Loucy (cell line): Measurements from ENCODE around the gene GTF3C1.
A peak's percentile ranks its signal among the peaks of the same experiment; 100 is the strongest.

ENCODE experiments used
- H2AFZ ChIP-seq: fragments of 200-600 bp; sonication (generic); 2 replicates; pipeline ENCODE4 v1.6.0; 2016; ENCODE audit warnings: antibody characterized with exemption, mild to moderate bottlenecking, low read length, moderate library complexity
- H3F3A ChIP-seq: fragments of 200-600 bp; 2 replicates; pipeline ENCODE4 v1.6.0; 2016; ENCODE audit warnings: antibody characterized with exemption, low read depth, mild to moderate bottlenecking
- H3K27me3 ChIP-seq: fragments of 200-600 bp; sonication (generic); 2 replicates; pipeline ENCODE4 v1.6.1; 2014; ENCODE audit warnings: low read length, mild to moderate bottlenecking; ENCODE audit not compliant: insufficient read depth, poor library complexity, severe bottlenecking
- H3K36me3 ChIP-seq: fragments of 200-600 bp; sonication (generic); 2 replicates; pipeline ENCODE4 v1.6.1; 2016; ENCODE audit warnings: low read length; ENCODE audit not compliant: insufficient read depth
- H3K4me1 ChIP-seq: fragments of 200-600 bp; sonication (generic); 2 replicates; pipeline ENCODE4 v1.5.1; 2014; ENCODE audit warnings: low read length, mild to moderate bottlenecking; ENCODE audit not compliant: insufficient read depth, poor library complexity, severe bottlenecking
- H3K4me2 ChIP-seq: fragments of 200-600 bp; sonication (generic); 2 replicates; pipeline ENCODE4 v1.6.0; 2014; ENCODE audit warnings: antibody characterized with exemption, low read length, low read depth, mild to moderate bottlenecking; ENCODE audit not compliant: poor library complexity, severe bottlenecking
- H3K4me3 ChIP-seq: fragments of 200-600 bp; sonication (generic); 2 replicates; pipeline ENCODE4 v1.5.1; 2014; ENCODE audit warnings: low read length, mild to moderate bottlenecking, mixed read lengths; ENCODE audit not compliant: poor library complexity, severe bottlenecking
- H3K79me2 ChIP-seq: fragments of 200-600 bp; sonication (generic); 2 replicates; pipeline ENCODE4 v1.6.1; 2014; ENCODE audit warnings: low read length; ENCODE audit not compliant: insufficient read depth
- H3K9ac ChIP-seq: fragments of 200-600 bp; sonication (generic); 2 replicates; pipeline ENCODE4 v1.6.0; 2014; ENCODE audit warnings: mild to moderate bottlenecking, low read depth, low read length, moderate library complexity; ENCODE audit not compliant: poor library complexity, severe bottlenecking
- H3K9me2 ChIP-seq: fragments of 200-600 bp; sonication (generic); replicated peaks from 2 replicates; pipeline ENCODE4 v1.6.1; 2016; ENCODE audit warnings: low read depth, low read length, mixed read lengths
- H3K9me3 ChIP-seq: fragments of 200-600 bp; sonication (generic); 2 replicates; pipeline ENCODE4 v1.6.1; 2014; ENCODE audit warnings: mild to moderate bottlenecking, antibody characterized with exemption, low read length, low read depth; ENCODE audit not compliant: insufficient read depth
- H4K20me1 ChIP-seq: fragments of 200-600 bp; sonication (generic); 2 replicates; pipeline ENCODE4 v1.6.0; 2014; ENCODE audit warnings: antibody characterized with exemption, low read length, mild to moderate bottlenecking; ENCODE audit not compliant: insufficient read depth, poor library complexity, severe bottlenecking
- CTCF ChIP-seq: fragments of 200-600 bp; sonication (generic); conservative IDR thresholded peaks from 2 replicates; pipeline ENCODE4 v1.5.1; 2014; ENCODE audit warnings: mild to moderate bottlenecking, antibody characterized with exemption, low read length
- EZH2phosphoT487 ChIP-seq: fragments of 200-600 bp; IDR thresholded peaks from 2 replicates; pipeline ENCODE4 v1.6.1; 2018; ENCODE audit warnings: antibody characterized with exemption, mild to moderate bottlenecking, moderate library complexity, borderline replicate concordance

Gene GTF3C1

DNA sequence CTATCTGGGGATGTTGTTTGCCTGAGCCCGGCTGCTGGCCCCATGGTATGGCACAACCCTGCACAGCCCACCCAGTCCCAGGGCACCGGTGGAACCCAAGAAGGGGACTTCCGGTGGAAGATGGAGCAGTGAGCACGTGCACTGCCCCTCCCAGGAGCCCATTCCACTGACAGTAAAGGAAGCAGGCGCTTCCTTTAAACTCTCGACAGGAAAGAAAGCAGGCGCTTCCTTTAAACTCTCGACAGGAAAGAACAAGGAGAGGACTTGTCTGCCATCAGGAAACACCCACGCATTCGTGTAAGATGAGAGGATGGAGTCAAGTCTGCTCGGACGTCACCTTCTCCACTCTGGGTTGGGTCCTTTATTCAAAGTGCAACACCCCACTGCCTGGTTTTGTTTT lies 94.0 kb downstream of the GTF3C1 start:
- Histone ChIP-seq H2AFZ (no peak overlapping the region), H3K9me2 (no peaks in the 10 kb centered on the region), H3K9me3 (no peaks in the 10 kb centered on the region), H4K20me1 (no peaks in the 10 kb centered on the region), H3K9ac (peak overlapping the region; percentile 50), H3K36me3 (peaks cover 5% of the 10 kb centered on the region; the same call in 1 of the 2 replicates), H3F3A (no peaks in the 10 kb centered on the region), H3K4me2 (peak overlapping the region; percentile 46), H3K27me3 (no peaks in the 10 kb centered on the region), H3K4me3 (no peak overlapping the region), H3K79me2 (no peaks in the 10 kb centered on the region), H3K4me1 (peaks cover 22% of the 10 kb centered on the region)
- TF ChIP-seq CTCF (no peak), EZH2phosphoT487 (no peak)

DNA sequence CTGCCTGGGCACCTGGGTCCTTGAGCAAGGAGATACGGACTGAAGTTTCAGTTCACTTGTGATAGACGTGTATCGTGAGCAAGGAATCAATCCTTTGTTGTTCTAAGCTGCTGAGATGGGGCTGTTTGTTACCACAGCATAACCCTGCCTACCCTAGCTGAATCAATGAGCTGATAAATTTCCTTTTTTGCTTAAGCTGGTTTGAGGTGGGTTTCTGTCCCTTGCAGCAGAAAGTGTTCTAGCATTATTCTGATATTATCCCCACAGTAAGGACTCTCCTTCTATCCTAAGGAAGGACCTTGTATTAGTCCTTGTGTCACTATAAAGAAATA lies 96.3 kb downstream of the GTF3C1 start:
- TF ChIP-seq CTCF (no peak), EZH2phosphoT487 (no peak)
- no peaks in the 10 kb centered on the region for H3K9me2 ChIP-seq
- no peak overlapping the region for H3K4me3 ChIP-seq
- H3K4me2 ChIP-seq, result no peak overlapping the region
- no peaks in the 10 kb centered on the region for H3K79me2 ChIP-seq
- no peaks in the 10 kb centered on the region for H3F3A ChIP-seq
- H3K27me3 ChIP-seq, result no peaks in the 10 kb centered on the region
- no peak overlapping the region for H2AFZ ChIP-seq
- H4K20me1 ChIP-seq, result no peaks in the 10 kb centered on the region
- no peaks in the 10 kb centered on the region for H3K9me3 ChIP-seq
- H3K36me3 ChIP-seq, result no peaks in the 10 kb centered on the region
- H3K9ac ChIP-seq, result no peak overlapping the region
- peaks cover 41% of the 10 kb centered on the region for H3K4me1 ChIP-seq

DNA sequence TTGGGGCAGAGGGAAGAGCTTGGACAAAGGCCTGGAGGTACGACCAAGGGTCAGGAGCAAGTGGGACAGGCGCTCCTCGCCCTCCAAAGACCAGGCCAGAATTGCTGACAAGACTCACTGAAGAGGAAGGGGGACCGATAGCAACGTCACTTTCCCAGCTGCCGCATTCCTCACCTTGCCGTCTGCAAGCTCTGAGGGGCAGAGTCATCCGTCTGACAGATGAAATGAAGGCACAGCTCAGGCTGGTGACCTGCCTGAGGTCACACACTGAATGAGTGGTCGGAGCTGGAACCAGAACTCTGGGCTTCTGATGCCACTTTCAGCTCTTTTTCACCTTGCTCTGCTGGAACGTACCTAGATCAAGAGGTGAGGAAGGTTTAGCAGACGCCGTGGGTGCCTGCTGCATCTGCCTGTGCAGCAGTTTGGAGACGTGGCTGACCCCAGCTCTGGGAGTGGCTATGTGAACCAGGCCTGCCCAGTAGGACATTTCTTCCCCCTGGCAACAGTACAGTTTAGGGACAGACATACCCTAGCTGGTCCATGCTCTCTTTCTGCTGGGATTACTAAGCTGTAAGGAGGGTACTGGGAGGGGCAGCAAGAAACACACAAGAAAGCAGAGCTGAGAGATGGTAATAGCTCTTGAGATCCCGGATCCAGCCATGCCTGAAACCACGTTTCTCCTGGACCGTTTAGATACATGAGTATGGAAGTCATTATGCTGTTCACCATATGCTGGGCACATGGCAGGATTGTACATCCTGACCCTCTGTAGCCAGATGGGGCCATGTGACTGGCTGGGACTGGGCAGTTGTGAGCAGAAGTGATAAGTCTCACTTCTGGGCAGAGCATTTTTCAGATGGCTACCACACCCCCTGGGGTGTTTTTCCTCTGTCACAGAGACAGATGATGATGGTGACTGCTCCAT lies 96.9 kb downstream of the GTF3C1 start:
- peaks cover 43% of the 10 kb centered on the region for H3K4me1 ChIP-seq

More for the DNA sequence above, 96.9 kb downstream of the GTF3C1 start:
- no peaks in the 10 kb centered on the region for H3K79me2 ChIP-seq
- H3K27me3 ChIP-seq, result no peaks in the 10 kb centered on the region
- no peaks in the 10 kb centered on the region for H4K20me1 ChIP-seq
- H2AFZ ChIP-seq, result no peak overlapping the region
- no peak for TF ChIP-seq EZH2phosphoT487
- TF ChIP-seq CTCF, result no peak
- no peaks in the 10 kb centered on the region for H3F3A ChIP-seq
- H3K4me3 ChIP-seq, result no peak overlapping the region
- no peaks in the 10 kb centered on the region for H3K9me3 ChIP-seq
- no peaks in the 10 kb centered on the region for H3K9me2 ChIP-seq
- peaks cover under 1% of the 10 kb centered on the region; the same call in 1 of the 2 replicates for H3K36me3 ChIP-seq
- H3K4me2 ChIP-seq, result no peak overlapping the region
- no peak overlapping the region for H3K9ac ChIP-seq
